CD4-positive, alpha-beta T cell (primary cell): Measurements from ENCODE around the gene RAPGEF3. TPM values are rescaled to one million over a fixed set of nuclear protein-coding genes. Genes with fewer than 3 reads are reported as not detected.
A peak's percentile ranks its signal among the peaks of the same experiment; 100 is the strongest.

Experiments used
- ATAC-seq: fragments of 200-7000 bp; cut with Tn5 transposase; one replicate; pipeline ENCODE4 v1.10.0; 2022; ENCODE audit warnings: mild to moderate bottlenecking; ENCODE audit not compliant: poor library complexity
- CTCF ChIA-PET: fragments of 350-600 bp; sonication (Branson Sonifier 250); formaldehyde crosslinking; loops from one replicate; lab custom pipeline; 2021; ENCODE audit warnings: antibody characterized with exemption, inconsistent platforms; lab: Charles Lee
- POLR2A ChIA-PET: fragments of 350-600 bp; sonication (Branson Sonifier 250); formaldehyde crosslinking; loops from one replicate; lab custom pipeline; 2021; ENCODE audit warnings: antibody characterized with exemption, inconsistent platforms; lab: Charles Lee
- DNase-seq, 14 experiments: peaks; one replicate each; pipeline ENCODE4 v3.0.0-alpha.2; 2013 to 2020; ENCODE audit warnings: mixed read lengths in 2 of 14
- H3K27ac ChIP-seq, 2 donors: one replicate each; pipeline versions ENCODE4 v1.5.1 to v1.7.0; 2013; ENCODE audit warnings: low read length in 2 of 2, low read depth in 1 of 2, mild to moderate bottlenecking in 1 of 2
- H3K27me3 ChIP-seq, 2 experiments: 1 replicate in 1 of 2; 2 replicates in 1 of 2; pipeline versions ENCODE4 v1.6.1 to v1.7.0; 2013; ENCODE audit warnings: low read length in 2 of 2, control low read depth in 1 of 2, mild to moderate bottlenecking in 1 of 2, moderate library complexity in 1 of 2; ENCODE audit not compliant: insufficient read depth in 2 of 2, control insufficient read depth in 1 of 2
- H3K36me3 ChIP-seq: one replicate; pipeline ENCODE4 v1.6.1; 2013; ENCODE audit warnings: low read length, control low read depth; ENCODE audit not compliant: insufficient read depth
- H3K4me1 ChIP-seq: one replicate; pipeline ENCODE4 v1.6.1; 2013; ENCODE audit warnings: low read length, control low read depth; ENCODE audit not compliant: insufficient read depth
- H3K4me3 ChIP-seq: one replicate; pipeline ENCODE4 v1.5.1; 2013; ENCODE audit warnings: mild to moderate bottlenecking, low read length, moderate library complexity
- H3K9me3 ChIP-seq, 2 experiments: 1 replicate in 1 of 2; 2 replicates in 1 of 2; pipeline versions ENCODE4 v1.6.1 to v1.7.0; 2013; ENCODE audit warnings: low read length in 2 of 2, mild to moderate bottlenecking in 2 of 2, control low read depth in 1 of 2, moderate library complexity in 1 of 2; ENCODE audit not compliant: control insufficient read depth in 1 of 2, insufficient read depth in 1 of 2
- H3K27ac Mint-ChIP-seq: one replicate; pipeline ENCODE4 v1.8.0; 2020; ENCODE audit warnings: mixed read lengths
- H3K27me3 Mint-ChIP-seq: one replicate; pipeline ENCODE4 v1.8.0; 2021; ENCODE audit warnings: mixed read lengths
- H3K36me3 Mint-ChIP-seq: one replicate; pipeline ENCODE4 v1.8.0; 2021; ENCODE audit warnings: low read depth, mixed read lengths
- H3K4me1 Mint-ChIP-seq: one replicate; pipeline ENCODE4 v1.8.0; 2021; ENCODE audit warnings: low read depth, mixed read lengths
- H3K4me3 Mint-ChIP-seq: one replicate; pipeline ENCODE4 v1.8.0; 2020; ENCODE audit warnings: mild to moderate bottlenecking, mixed read lengths
- H3K9me3 Mint-ChIP-seq: one replicate; pipeline ENCODE4 v1.8.0; 2020; ENCODE audit warnings: mixed read lengths
- CTCF ChIP-seq: fragments of 200-600 bp; IDR thresholded peaks from one replicate; pipeline ENCODE4 v1.8.0; 2022; ENCODE audit warnings: antibody characterized with exemption, mild to moderate bottlenecking
- intact Hi-C, 2 experiments: fragments of 100-400 bp; cut with DNase I in 1 of 2; cut with micrococcal nuclease in 1 of 2; formaldehyde crosslinking; loops; one replicate each; pipeline versions ENCODE4 v1.15.1 to v1.9.0; 2023 to 2025; cut with DNase I, micrococcal nuclease
- total RNA-seq, 174 experiments: library from RNA in 2 of 174; stranded (reverse) in 2 of 174; gene quantifications; one replicate each; pipeline ENCODE4 v1.2.3 and lab custom pipeline; 2021 to 2026

Gene RAPGEF3
- total RNA-seq, 2 experiments from 2014 or later = 0.17 to 0.33 TPM

- H3K4me3 ChIP-seq = no peak overlapping the region
- no peak for DNase-seq
- H3K4me1 ChIP-seq = peaks cover 30% of the 10 kb centered on the region
- Mint-ChIP-seq H3K27ac (no peak overlapping the region), H3K4me3 (no peak overlapping the region), H3K36me3 (no peaks in the 10 kb centered on the region), H3K9me3 (no peaks in the 10 kb centered on the region), H3K27me3 (no peaks in the 10 kb centered on the region), H3K4me1 (peaks cover 33% of the 10 kb centered on the region)
- POLR2A ChIA-PET = interaction anchor here (0.9 to 1.2 kb wide), 2 partner anchors 27 to 94 kb away, joined by 4 to 7 read pairs; no protein-coding TSS in a partner anchor
- CTCF ChIA-PET = interaction anchor here (1.0 to 5.7 kb wide), 8 partner anchors 14 to 94 kb away, joined by 3 to 157 read pairs (median 18); partner anchors contain the start of genes RAPGEF3 and SLC48A1
- no peak for TF ChIP-seq CTCF
- H3K27ac ChIP-seq = no peak overlapping the region
- intact Hi-C loops = loop anchor here (1.0 to 5.0 kb wide), 3 partner anchors 22 to 202 kb away; no protein-coding TSS in a partner anchor
- no peak for ATAC-seq
- no peaks in the 10 kb centered on the region for H3K36me3 ChIP-seq
- no peaks in the 10 kb centered on the region for H3K9me3 ChIP-seq
- no peaks in the 10 kb centered on the region for H3K27me3 ChIP-seq
Measured at GRCh38 chr12:47744778-47745436, 13.8 kb downstream of the RAPGEF3 start.

GRCh38 chr12:47744005-47744651, 14.6 kb downstream of the RAPGEF3 start:
- Histone ChIP-seq H3K36me3 (no peaks in the 10 kb centered on the region), H3K27me3 (no peaks in the 10 kb centered on the region), H3K27ac (no peak overlapping the region), H3K4me1 (peaks cover 37% of the 10 kb centered on the region), H3K9me3 (no peaks in the 10 kb centered on the region), H3K4me3 (no peak overlapping the region)
- H3K9me3 Mint-ChIP-seq = no peaks in the 10 kb centered on the region
- DNase-seq (peak; percentile 50 to 82 (median 64)), ATAC-seq (peak; percentile 56)
- no peak overlapping the region for H3K27ac Mint-ChIP-seq
- intact Hi-C loops = loop anchor here (1.0 to 5.0 kb wide), 3 partner anchors 23 to 203 kb away; no protein-coding TSS in a partner anchor
- CTCF ChIA-PET = interaction anchor here (0.6 to 5.7 kb wide), 15 partner anchors 15 to 139 kb away, joined by 3 to 157 read pairs (median 4); partner anchors contain the start of genes RAPGEF3 and SLC48A1
- POLR2A ChIA-PET = interaction anchor here (0.9 to 3.6 kb wide), 5 partner anchors 22 to 413 kb away, joined by 3 to 15 read pairs (median 4); partner anchors contain the start of gene ASB8
- H3K36me3 Mint-ChIP-seq = no peaks in the 10 kb centered on the region
- TF ChIP-seq CTCF = peak; percentile 71
- peaks cover 41% of the 10 kb centered on the region for H3K4me1 Mint-ChIP-seq
- H3K27me3 Mint-ChIP-seq = no peaks in the 10 kb centered on the region
- H3K4me3 Mint-ChIP-seq = no peak overlapping the region

- ATAC-seq (no peak), DNase-seq (no peak)
- Histone ChIP-seq H3K27me3 (no peaks in the 10 kb centered on the region), H3K36me3 (no peaks in the 10 kb centered on the region), H3K27ac (no peak overlapping the region), H3K4me3 (no peak overlapping the region), H3K9me3 (no peaks in the 10 kb centered on the region), H3K4me1 (peaks cover 38% of the 10 kb centered on the region)
- ChIA-PET CTCF (interaction anchor here (1.0 to 5.7 kb wide), 14 partner anchors 15 to 875 kb away, joined by 3 to 157 read pairs (median 6); partner anchors contain the start of genes RAPGEF3 and SLC48A1), POLR2A (interaction anchor here (1.0 to 3.6 kb wide), 6 partner anchors 23 to 414 kb away, joined by 3 to 15 read pairs (median 4); partner anchors contain the start of gene ASB8)
- H3K9me3 Mint-ChIP-seq = no peaks in the 10 kb centered on the region
- no peaks in the 10 kb centered on the region for H3K27me3 Mint-ChIP-seq
- H3K4me1 Mint-ChIP-seq = peaks cover 42% of the 10 kb centered on the region
- intact Hi-C loops = loop anchor here in 1 of 2 experiments (2.0 to 5.0 kb wide), 2 partner anchors 29 to 204 kb away; no protein-coding TSS in a partner anchor
- no peak for TF ChIP-seq CTCF
- H3K4me3 Mint-ChIP-seq = no peak overlapping the region
- no peaks in the 10 kb centered on the region for H3K36me3 Mint-ChIP-seq
- H3K27ac Mint-ChIP-seq = no peak overlapping the region
Measured at GRCh38 chr12:47743311-47743860, 15.3 kb downstream of the RAPGEF3 start.
